Measurements from ENCODE around the gene TIMM10B. TPM values are rescaled to one million over a fixed set of nuclear protein-coding genes. Genes with fewer than 3 reads are reported as not detected.

TIMM10B gene
- polyA plus RNA-seq, 1 donor from 2014 or later, result 24.9 TPM

DNA sequence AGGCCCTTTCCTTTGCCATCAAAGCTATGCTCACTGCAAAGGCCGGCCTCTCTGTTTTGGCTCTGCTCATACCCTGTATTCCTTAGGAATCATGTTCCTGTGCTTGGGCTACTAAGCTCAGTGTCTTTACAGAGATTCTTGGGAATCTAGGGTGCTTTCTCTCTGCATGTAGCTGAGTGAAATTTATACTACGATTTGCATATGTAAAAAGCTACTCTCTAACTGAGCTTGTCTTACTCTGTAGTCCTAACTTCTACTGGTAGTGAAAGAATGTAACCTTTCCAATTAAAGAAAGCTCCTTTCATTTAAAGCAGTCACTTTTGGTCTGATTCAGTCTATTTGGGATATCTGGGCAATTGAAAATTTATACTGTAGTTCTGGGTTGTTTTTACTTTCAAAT is 48.0 kb downstream of the TIMM10B start:
- no peaks in the 10 kb centered on the region for H3K9me3 ChIP-seq (ENCODE audit: low read length)
- no peaks in the 10 kb centered on the region for H3K79me2 ChIP-seq (replicated peaks; ENCODE audit: insufficient read depth, low read length)
- no peaks in the 10 kb centered on the region for H3F3A ChIP-seq (ENCODE audit: insufficient read depth, low read length, poor library complexity, severe bottlenecking)
- no peak overlapping the region for H3K4me2 ChIP-seq (ENCODE audit: low read length)
- H3K36me3 ChIP-seq (ENCODE audit: insufficient read depth, low read length), result no peaks in the 10 kb centered on the region
- H3K4me3 ChIP-seq (ENCODE audit: low read length), result no peak overlapping the region
- H3K9me2 ChIP-seq (ENCODE audit: insufficient read depth, low read length), result no peaks in the 10 kb centered on the region
- H4K20me1 ChIP-seq (ENCODE audit: insufficient read depth), result no peaks in the 10 kb centered on the region
- no peak for TF ChIP-seq MXI1 (conservative IDR thresholded peaks at IDR 0.05; ENCODE audit: poor library complexity, severe bottlenecking)
- no peak overlapping the region for H3K27ac ChIP-seq (ENCODE audit: low read length)
- no peak overlapping the region for H3K9ac ChIP-seq (ENCODE audit: low read length)
- no peaks in the 10 kb centered on the region for H3K27me3 ChIP-seq (ENCODE audit: insufficient read depth, low read depth, low read length)
- H2AFZ ChIP-seq (ENCODE audit: low read depth, low read length), result no peak overlapping the region

DNA sequence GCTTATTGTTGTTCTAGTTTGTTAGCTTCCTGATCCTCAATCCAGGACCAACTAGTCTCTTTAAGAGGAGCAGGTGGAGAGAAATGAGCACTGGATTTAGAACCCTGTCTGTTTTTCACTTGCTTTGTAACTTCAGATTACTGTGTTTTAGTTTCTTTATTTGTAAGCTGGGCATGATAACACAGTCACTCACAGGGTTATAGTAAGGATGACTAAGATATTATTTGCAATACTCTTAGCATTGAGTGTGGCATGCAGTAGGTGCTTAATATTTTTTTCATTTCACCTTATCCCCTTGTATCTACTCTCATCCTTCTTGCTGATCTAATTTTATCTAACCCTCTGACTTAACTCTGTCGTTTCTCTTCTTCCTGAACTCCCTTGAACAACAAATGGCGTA is 49.5 kb downstream of the TIMM10B start:
- Histone ChIP-seq H3K4me3 (ENCODE audit: low read length) (no peak overlapping the region), H3K36me3 (ENCODE audit: insufficient read depth, low read length) (no peaks in the 10 kb centered on the region), H4K20me1 (ENCODE audit: insufficient read depth) (no peaks in the 10 kb centered on the region), H3K4me2 (ENCODE audit: low read length) (no peak overlapping the region), H3K9ac (ENCODE audit: low read length) (no peak overlapping the region), H3K79me2 (replicated peaks; ENCODE audit: insufficient read depth, low read length) (no peaks in the 10 kb centered on the region), H3K27ac (ENCODE audit: low read length) (no peak overlapping the region), H3F3A (ENCODE audit: insufficient read depth, low read length, poor library complexity, severe bottlenecking) (no peaks in the 10 kb centered on the region), H3K9me3 (ENCODE audit: low read length) (no peaks in the 10 kb centered on the region), H3K9me2 (ENCODE audit: insufficient read depth, low read length) (no peaks in the 10 kb centered on the region), H2AFZ (ENCODE audit: low read depth, low read length) (no peak overlapping the region), H3K27me3 (ENCODE audit: insufficient read depth, low read depth, low read length) (no peaks in the 10 kb centered on the region)
- TF ChIP-seq TAF1 (IDR thresholded peaks at IDR 0.05; ENCODE audit: low read depth) (no peak), SMC3 (conservative IDR thresholded peaks at IDR 0.05; ENCODE audit: poor library complexity) (no peak), MXI1 (conservative IDR thresholded peaks at IDR 0.05; ENCODE audit: poor library complexity, severe bottlenecking) (no peak), EP300 (conservative IDR thresholded peaks at IDR 0.05; ENCODE audit: poor library complexity, severe bottlenecking) (no peak), RAD21 (conservative IDR thresholded peaks at IDR 0.05) (no peak), POLR2AphosphoS5 (IDR thresholded peaks at IDR 0.05) (no peak), EZH2 (IDR thresholded peaks at IDR 0.05; ENCODE audit: borderline replicate concordance, insufficient read depth, low read length, poor library complexity, severe bottlenecking) (no peak), CTCF (IDR thresholded peaks at IDR 0.05; ENCODE audit: poor library complexity, severe bottlenecking) (no peak)
- TF ChIP-seq, protein P1, sequence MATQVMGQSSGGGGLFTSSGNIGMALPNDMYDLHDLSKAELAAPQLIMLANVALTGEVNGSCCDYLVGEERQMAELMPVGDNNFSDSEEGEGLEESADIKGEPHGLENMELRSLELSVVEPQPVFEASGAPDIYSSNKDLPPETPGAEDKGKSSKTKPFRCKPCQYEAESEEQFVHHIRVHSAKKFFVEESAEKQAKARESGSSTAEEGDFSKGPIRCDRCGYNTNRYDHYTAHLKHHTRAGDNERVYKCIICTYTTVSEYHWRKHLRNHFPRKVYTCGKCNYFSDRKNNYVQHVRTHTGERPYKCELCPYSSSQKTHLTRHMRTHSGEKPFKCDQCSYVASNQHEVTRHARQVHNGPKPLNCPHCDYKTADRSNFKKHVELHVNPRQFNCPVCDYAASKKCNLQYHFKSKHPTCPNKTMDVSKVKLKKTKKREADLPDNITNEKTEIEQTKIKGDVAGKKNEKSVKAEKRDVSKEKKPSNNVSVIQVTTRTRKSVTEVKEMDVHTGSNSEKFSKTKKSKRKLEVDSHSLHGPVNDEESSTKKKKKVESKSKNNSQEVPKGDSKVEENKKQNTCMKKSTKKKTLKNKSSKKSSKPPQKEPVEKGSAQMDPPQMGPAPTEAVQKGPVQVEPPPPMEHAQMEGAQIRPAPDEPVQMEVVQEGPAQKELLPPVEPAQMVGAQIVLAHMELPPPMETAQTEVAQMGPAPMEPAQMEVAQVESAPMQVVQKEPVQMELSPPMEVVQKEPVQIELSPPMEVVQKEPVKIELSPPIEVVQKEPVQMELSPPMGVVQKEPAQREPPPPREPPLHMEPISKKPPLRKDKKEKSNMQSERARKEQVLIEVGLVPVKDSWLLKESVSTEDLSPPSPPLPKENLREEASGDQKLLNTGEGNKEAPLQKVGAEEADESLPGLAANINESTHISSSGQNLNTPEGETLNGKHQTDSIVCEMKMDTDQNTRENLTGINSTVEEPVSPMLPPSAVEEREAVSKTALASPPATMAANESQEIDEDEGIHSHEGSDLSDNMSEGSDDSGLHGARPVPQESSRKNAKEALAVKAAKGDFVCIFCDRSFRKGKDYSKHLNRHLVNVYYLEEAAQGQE (IDR thresholded peaks at IDR 0.05; ENCODE audit: borderline replicate concordance), result no peak

- Histone ChIP-seq H4K20me1 (ENCODE audit: insufficient read depth) (no peaks in the 10 kb centered on the region), H3K9me2 (ENCODE audit: insufficient read depth, low read length) (no peaks in the 10 kb centered on the region), H3K4me2 (ENCODE audit: low read length) (no peak overlapping the region), H3K27ac (ENCODE audit: low read length) (no peak overlapping the region), H3K9ac (ENCODE audit: low read length) (no peak overlapping the region), H3F3A (ENCODE audit: insufficient read depth, low read length, poor library complexity, severe bottlenecking) (no peaks in the 10 kb centered on the region), H2AFZ (ENCODE audit: low read depth, low read length) (no peak overlapping the region), H3K27me3 (ENCODE audit: insufficient read depth, low read depth, low read length) (no peaks in the 10 kb centered on the region), H3K9me3 (ENCODE audit: low read length) (no peaks in the 10 kb centered on the region), H3K4me3 (ENCODE audit: low read length) (no peak overlapping the region), H3K79me2 (replicated peaks; ENCODE audit: insufficient read depth, low read length) (no peaks in the 10 kb centered on the region), H3K36me3 (ENCODE audit: insufficient read depth, low read length) (no peaks in the 10 kb centered on the region)
- peak; percentile 79 for TF ChIP-seq RAD21 (conservative IDR thresholded peaks at IDR 0.05)
- peak; percentile 82 for TF ChIP-seq SMC3 (conservative IDR thresholded peaks at IDR 0.05; ENCODE audit: poor library complexity)
- TF ChIP-seq CTCF (IDR thresholded peaks at IDR 0.05; ENCODE audit: poor library complexity, severe bottlenecking), result peak; percentile 85
- no peak for TF ChIP-seq TAF1 (IDR thresholded peaks at IDR 0.05; ENCODE audit: low read depth)
Measured at GRCh38 chr11:6531267-6531752, 50.0 kb downstream of the TIMM10B start.

Measured in neural cell (in vitro differentiated cells).